Measurements from ENCODE around the gene PSEN1. TPM values are rescaled to one million over a fixed set of nuclear protein-coding genes. Genes with fewer than 3 reads are reported as not detected.

The PSEN1 gene
- total and polyA plus RNA-seq, 10 of the 15 experiments (the other 5 are each of a cell fraction or from before 2014, with no cell fraction given), result 8.9 to 32.3 (median 21.8) TPM

DNA sequence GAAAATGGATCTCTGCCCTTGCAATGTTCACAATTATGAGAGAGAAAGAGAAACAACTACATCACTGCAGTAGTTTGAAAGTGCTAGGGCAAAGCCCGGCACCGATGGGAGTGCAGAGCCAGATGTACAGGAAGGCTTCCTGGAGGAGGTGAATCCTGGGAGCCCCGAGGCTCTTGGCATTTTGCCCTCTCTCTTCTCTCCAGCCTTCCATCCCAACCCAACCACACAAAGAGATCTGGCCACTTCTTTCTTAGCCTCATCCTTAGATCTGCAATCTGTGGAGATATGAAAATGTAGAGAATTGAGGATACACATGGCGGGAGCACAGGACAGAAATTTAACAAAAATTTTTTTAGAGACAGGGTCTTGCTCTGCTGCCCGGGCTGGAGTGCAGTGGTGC is 97.7 kb downstream of the PSEN1 start:
- SMC1A ChIA-PET (ENCODE audit: uncharacterized antibody, unreplicated experiment), result interaction anchor here (2.3 to 5.2 kb wide), 3 partner anchors 32 to 236 kb away, joined by 6 to 75 read pairs (median 13); no protein-coding TSS in a partner anchor
- no peaks in the 10 kb centered on the region for H3K36me3 ChIP-seq (ENCODE audit: control insufficient read depth in 2 of 2, insufficient read depth in 2 of 2, low read length in 1 of 2)
- no peak overlapping the region for H3K27ac ChIP-seq (ENCODE audit: control insufficient read depth, insufficient read depth)
- H3K9me3 ChIP-seq (replicated peaks; ENCODE audit: control insufficient read depth, insufficient read depth, low read length), result no peaks in the 10 kb centered on the region; the same call in 2 of the 3 replicates
- H4K20me1 ChIP-seq (ENCODE audit: control insufficient read depth, insufficient read depth), result no peaks in the 10 kb centered on the region
- H3K4me2 ChIP-seq (ENCODE audit: control insufficient read depth, insufficient read depth), result no peak overlapping the region
- peaks cover 7 to 24% of the 10 kb centered on the region in 2 experiments for H3K27me3 ChIP-seq (replicated peaks in 1 of 2; ENCODE audit: control insufficient read depth in 2 of 2, insufficient read depth in 2 of 2, low read length in 1 of 2)
- no peak overlapping the region for H3K4me3 ChIP-seq
- H3K4me1 ChIP-seq (ENCODE audit: control insufficient read depth, insufficient read depth, low read length), result peaks cover 19% of the 10 kb centered on the region
- H2AFZ ChIP-seq (ENCODE audit: control insufficient read depth, low read depth, low read length), result no peak overlapping the region
- BruUV-seq (replicated peaks), result no TSS peak
- no peak for FAIRE-seq
- intact Hi-C loops (cut with micrococcal nuclease; ENCODE audit: unreplicated experiment) (loop anchor here (5.0 kb wide), 1 partner anchor 238 kb away; no protein-coding TSS in a partner anchor), in situ Hi-C loops (cut with MboI) (no loop called here)
- 73% methylated on average over 5 of the region's 5 CpGs for WGBS (ENCODE audit: insufficient coverage, insufficient replicate concordance, low lambda C conversion rate, missing lambda C conversion rate)
- CTCF ChIA-PET, result interaction anchor here (6.6 kb wide), 1 partner anchor 237 kb away, joined by 75 read pairs; no protein-coding TSS in a partner anchor
- DNase-seq (ENCODE audit: low read depth, low spot score), result no peak
- no peak for TF ChIP-seq RUNX3 (IDR thresholded peaks at IDR 0.05; ENCODE audit: low read length)
- TF ChIP-seq ZSCAN29 (IDR thresholded peaks at IDR 0.05), result no peak
- TF ChIP-seq ZNF274 (IDR thresholded peaks at IDR 0.05; ENCODE audit: insufficient read depth, insufficient read length), result no peak
- TF ChIP-seq JUNB (IDR thresholded peaks at IDR 0.05), result no peak
- TF ChIP-seq, protein P1, sequence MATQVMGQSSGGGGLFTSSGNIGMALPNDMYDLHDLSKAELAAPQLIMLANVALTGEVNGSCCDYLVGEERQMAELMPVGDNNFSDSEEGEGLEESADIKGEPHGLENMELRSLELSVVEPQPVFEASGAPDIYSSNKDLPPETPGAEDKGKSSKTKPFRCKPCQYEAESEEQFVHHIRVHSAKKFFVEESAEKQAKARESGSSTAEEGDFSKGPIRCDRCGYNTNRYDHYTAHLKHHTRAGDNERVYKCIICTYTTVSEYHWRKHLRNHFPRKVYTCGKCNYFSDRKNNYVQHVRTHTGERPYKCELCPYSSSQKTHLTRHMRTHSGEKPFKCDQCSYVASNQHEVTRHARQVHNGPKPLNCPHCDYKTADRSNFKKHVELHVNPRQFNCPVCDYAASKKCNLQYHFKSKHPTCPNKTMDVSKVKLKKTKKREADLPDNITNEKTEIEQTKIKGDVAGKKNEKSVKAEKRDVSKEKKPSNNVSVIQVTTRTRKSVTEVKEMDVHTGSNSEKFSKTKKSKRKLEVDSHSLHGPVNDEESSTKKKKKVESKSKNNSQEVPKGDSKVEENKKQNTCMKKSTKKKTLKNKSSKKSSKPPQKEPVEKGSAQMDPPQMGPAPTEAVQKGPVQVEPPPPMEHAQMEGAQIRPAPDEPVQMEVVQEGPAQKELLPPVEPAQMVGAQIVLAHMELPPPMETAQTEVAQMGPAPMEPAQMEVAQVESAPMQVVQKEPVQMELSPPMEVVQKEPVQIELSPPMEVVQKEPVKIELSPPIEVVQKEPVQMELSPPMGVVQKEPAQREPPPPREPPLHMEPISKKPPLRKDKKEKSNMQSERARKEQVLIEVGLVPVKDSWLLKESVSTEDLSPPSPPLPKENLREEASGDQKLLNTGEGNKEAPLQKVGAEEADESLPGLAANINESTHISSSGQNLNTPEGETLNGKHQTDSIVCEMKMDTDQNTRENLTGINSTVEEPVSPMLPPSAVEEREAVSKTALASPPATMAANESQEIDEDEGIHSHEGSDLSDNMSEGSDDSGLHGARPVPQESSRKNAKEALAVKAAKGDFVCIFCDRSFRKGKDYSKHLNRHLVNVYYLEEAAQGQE (IDR thresholded peaks at IDR 0.05; ENCODE audit: low read depth, low read length), result no peak
- no peak for TF ChIP-seq SREBF2 (IDR thresholded peaks at IDR 0.05; ENCODE audit: low read length)
- no peak for TF ChIP-seq NR2C2 (IDR thresholded peaks at IDR 0.05; ENCODE audit: borderline replicate concordance, control insufficient read depth, insufficient read length, low read depth)
- POLR2A ChIA-PET, result interaction anchor here (0.5 kb wide), 1 partner anchor 13 kb away, joined by 3 read pairs; no protein-coding TSS in a partner anchor
- RAD21 ChIA-PET (ENCODE audit: unreplicated experiment), result no interaction called here
- no peak for ATAC-seq
- H3K9ac ChIP-seq (ENCODE audit: control insufficient read depth, insufficient read depth, low read length), result no peak overlapping the region
- H3K79me2 ChIP-seq (ENCODE audit: control insufficient read depth, insufficient read depth, low read length), result no peaks in the 10 kb centered on the region

Measured in GM12878 (cell line).